ENCODE data around the gene GRB2.
"Not testable (repeated sequence)": the region's sequence is repeated elsewhere in the genome, so short reads cannot be mapped to it uniquely, and the experiment has no call there.

GRB2 gene

DNA sequence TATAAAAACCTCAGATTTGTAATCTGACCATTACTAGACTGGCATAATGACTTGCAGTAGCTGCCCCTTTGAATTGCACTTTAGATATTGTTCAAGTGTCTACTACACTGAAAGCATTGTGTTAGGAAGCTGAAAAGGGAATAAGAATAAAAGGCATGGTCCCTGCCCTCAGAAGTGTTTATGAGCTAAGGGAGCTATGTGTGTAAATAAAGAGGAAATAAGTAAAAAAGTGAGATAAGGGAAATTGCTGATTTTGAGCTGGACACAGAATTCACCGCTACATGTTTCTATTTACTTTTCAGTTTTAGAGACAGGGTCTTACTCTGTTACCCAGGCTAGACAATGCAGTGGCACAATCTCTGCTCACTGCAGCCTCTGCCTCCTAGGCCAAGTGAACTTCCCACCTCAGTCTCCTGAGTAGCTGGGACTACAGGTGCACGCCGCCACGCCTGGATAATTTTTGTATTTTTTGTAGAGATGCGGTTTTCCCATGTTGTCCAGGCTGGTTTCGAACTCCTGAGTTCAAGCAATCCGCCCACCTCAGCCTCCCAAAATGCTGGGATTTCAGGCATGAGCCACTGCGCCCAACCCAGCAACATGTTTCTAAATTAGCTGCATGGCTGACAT lies 57.0 kb downstream of the GRB2 start:
- no peak for DNase-seq

DNA sequence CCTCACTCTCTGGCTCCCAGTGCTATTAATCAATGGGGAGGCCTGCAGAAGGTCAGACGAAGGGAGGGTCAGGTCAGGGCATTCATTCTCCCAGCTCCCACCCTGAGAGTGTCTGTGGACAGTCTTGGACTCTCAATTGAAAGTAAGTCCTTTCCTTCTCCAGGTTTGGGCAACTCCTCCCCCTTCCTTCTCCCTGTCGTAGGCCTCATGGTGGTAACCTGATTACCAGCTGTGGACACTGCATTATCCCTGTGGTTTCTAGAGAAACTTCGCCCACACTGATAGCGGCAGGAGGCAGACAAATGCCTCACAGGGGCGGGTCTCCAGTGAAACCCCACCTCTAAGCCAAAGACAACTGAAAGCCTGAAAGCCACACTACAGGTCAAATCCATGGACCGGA lies 58.6 kb downstream of the GRB2 start:
- DNase-seq: no peak

DNA sequence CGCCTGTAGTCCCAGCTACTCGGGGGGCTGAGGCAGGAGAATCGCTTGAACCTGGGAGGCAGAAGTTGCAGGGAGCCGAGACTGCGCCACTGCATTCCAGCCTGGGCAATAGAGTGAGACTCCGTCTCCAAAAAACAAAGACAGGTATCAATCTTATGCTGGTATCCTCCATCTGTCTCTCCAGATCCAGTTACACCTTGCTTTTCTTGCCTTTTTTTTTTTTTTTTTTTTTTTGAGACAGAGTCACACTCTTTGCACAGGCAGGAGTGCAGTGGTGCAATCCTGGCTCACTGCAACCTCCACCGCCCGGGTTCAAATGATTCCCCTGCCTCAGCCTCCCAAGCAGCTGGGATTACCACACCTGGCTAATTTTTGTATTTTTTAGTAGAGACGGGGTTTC lies 59.1 kb downstream of the GRB2 start:
- DNase-seq: not testable (repeated sequence)

DNA sequence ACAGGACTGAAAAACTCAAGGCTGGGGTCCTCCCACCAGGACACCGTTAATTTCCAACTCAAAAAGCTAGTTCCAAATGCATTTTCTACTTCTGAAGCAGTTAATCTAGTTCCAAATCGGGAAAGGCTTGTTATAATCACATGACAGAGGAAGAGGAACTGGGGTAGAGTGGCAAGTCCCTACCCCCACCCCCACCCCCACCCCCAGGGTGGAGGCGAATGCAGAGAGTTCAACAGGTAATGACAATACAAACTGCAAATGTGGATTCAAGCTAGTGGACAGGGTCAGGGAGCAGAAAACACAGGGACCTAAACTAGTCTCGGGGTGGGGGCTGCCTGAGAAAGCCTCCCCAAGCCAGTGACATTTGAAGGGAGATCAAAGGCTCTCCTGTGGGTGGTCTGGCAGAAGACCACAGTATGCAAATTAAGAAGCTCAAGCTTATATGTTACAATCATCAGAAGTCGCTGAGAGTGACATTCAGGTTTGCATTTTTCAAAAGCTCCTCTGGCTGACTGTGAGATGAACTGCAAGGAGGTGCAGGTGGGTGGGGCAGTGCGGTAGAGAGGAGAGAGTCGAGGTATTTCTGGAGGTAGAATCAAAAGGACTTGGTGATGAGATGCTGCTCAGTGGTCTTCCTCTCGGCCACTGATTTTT lies 59.8 kb downstream of the GRB2 start:
- DNase-seq: no peak

DNA sequence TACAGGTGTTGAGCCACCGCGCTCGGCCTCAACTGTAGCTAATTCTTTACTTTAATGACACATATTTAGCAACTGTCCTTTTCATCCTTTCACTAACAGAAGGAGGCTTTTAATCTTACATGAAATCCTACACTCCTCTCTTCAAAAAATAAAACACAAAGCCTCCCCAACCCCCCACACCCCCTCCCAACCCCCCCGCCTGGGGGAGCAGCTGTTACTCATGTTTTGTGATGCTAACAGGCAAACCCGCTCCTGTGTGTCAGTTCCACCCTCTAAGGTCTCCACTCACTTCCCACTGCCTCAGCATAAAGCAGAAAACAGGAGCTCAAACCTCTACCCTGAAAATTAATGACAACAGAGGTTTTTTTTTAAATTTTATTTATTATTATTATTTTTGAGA lies 60.8 kb downstream of the GRB2 start:
- DNase-seq: no peak

DNA sequence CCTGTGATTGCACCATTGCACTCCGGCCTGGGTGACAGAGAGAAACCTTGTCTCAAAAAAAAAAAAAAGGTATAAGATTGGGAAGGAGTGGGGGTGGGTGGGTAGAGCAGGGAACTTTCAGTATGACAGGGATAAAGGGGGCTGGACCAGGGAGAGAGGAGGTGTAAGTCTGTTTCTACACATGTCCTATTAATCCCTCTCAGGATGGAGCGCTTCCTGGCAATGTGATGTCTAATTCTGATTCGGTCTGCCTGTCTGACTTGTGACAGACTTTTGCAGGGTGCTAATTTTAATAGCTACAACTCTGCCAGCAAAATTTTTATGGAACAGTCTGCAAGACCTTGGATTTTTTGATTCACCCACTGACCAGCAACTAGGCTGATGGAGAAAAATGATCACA lies 62.5 kb downstream of the GRB2 start:
- DNase-seq: no peak

DNA sequence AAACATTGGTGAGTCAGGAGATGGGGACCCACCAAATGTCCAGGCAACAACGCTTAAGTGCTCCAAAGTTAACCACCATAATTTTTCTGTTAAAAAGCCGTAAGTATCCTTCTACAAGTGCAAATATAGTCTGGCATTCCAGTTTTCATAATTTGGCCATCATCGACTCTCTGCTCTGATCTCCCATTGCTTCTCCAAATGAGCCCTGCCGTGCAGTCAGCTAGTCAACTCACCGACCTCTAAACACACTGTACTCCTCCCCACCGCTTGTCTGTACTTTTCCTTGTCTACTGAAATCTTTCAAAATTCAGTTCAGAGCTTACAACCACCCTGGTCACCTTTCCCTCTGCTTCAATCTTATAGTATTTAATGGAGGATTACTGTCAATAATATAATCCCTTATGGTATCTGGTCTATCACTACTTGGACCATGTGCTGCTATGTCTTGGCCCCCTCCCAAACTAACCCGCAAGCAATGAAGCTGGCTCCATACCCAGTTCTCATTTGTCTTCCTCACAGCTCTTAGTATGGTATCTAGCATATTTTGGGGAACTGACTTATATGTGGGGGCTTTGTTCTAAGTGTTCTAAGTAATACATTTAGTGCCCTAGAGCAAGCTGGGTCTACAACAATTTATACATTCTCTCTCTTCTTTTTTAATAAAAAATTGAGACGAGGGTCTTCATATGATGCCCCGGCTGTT lies 63.5 kb downstream of the GRB2 start:
- no peak for DNase-seq

DNA sequence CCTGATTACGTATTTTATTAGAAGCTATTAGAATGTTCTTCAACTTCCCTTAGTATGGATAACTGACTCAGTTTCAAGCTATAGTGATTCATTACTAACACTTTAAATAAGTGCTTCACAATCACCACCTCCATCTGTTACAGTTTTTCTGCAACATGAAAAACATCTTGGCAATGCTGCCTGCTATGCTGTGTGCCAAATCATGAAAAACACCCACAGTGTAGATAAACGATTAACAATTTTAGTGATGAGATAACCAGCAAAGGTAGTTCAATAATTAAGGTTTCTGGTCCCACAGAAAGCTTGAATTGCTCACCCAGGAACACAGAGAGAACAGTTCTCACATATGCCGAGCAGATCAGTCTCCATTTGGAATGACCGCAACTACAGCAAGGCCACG lies 64.8 kb downstream of the GRB2 start:
- no peak for DNase-seq

DNA sequence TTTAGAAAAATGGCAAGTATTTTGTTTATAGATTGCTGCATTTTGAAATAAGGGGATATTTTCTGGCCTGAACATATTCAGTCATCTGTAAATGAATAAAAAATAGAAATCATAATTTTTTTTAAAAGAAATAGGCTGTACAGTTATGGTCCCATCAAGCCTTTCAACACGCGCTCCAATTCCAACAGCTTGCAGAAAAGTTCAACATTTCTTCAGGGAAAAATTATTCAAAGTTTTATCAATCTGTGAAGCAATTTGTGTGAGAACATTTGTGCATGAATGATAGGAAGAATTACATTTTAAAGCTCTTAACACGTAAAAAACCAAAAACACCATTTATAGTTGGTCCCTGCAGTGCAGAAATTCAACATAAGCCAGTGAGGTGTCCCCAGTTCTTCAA lies 65.5 kb downstream of the GRB2 start:
- no peak for DNase-seq

DNA sequence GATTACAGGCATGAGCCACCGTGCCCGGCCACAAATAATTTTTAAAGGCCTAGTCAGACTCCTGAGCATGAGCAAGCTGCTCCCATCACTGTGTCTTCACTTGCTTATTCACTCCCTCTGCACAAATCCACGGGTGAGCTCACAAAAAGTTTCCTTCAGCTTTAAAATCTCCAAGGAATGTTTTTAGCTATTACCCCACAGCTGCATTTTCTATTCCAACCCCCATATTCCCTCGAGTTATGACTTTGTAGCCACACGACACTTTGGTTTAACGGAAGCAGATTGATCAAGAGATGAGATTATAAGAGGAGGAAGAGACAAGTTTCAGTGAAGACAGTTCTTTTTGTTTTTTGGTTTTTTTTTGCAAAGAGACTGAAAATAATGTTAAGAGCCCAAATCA lies 67.1 kb downstream of the GRB2 start:
- DNase-seq: no peak

DNA sequence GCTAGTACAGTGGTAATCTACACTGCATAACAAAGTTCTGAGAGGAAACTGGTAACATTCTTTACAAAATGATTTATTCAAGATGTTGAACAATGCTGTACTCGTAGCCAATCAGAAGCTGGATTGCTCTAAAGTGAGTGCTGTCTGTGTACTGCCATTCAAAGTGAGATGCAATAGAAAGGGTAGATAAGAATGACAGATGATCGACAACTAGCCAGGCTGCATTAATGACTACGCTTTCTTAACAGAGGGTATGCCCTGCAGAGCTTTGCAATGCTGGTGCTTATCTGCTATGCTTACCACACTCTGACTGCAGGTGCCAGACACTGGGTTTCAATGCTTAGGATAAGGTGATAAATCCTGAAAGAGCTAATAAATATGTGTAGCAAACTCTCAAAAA lies 70.2 kb downstream of the GRB2 start:
- no peak for DNase-seq

DNA sequence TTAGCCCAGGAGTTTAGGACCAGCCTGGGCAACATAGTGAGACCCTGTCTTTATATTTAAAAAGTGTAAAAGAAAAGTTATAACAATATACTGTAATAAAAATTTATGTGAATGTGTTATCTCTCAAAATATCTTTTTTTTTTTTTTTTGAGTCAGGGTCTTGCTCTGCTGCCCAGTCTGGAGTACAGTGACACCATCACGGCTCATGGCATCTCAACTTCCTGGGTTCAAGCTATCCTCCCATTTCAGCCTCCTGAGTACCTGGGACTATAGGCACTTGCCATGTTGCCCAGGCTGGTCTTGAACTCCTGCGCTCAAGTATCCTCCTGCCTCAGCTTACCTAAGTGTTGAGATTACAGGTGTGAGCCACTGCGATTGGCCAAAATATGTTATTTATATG lies 70.8 kb downstream of the GRB2 start:
- no peak for DNase-seq

DNA sequence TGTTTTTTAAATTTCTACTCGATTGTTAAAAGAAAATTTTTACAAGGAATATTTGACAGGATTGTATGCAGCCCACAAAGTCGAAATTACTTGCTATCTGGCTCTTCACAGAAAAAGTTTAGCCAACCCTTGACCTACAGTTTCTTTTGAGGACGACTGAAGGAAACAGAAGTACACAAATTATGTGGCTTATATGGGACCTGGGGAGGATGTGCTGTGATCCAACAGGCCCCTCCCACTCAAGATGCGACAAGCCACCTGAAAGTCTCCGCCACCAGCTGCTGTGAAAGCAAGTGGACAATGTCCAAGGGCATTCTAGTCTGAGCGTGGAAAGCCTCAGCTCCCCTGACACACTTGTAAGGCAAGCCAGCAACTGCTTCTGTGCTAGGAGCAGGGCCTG lies 73.8 kb downstream of the GRB2 start:
- DNase-seq: no peak

DNA sequence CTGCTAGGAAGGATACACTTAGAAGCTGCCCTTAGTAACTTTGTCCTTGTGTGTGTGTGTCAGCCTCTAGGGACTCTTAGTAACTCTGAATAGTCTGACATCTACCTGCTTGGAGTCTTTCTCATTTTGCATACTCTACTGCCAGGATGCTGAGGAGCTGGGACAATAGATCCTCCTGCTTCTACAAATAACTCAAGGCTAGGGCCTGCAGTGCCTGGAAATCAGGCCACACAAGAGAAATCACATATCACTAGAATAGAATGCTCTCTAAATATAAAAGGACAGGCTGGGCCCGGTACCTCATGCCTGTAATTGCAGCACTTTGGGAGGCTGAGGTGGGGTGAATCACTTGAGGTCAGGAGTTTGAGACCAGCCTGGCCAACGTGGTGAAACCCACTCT lies 77.7 kb downstream of the GRB2 start:
- DNase-seq: no peak

DNA sequence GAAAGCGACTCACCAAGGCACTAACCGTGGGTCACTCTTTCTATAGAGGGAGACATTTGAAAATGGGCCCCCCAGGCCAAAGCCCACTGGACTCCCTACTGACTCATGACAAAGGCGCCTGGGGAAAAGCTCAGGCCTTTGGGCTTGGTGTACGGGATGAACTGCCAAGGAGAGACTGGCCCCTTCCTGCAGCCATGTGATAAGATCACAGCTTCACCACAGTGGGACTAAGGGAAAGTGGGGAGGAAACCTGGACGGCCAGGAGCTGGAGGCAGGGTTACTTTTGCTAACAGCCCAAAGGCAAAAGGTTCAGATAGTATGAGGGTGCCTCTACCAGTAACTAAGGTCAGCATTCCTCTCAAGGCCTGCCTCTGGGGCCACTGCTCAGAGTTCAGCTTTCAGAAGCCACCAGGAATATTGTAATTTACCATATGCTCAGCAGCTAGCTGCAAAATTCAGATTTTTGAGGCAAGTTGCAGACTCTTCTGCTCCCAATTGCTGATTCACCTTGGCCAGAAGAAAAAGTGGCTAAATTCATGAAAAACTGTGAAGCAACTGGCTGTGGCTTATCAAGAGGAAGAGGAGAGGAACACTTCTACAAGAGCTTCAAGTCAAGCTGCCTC lies 79.1 kb downstream of the GRB2 start:
- DNase-seq: no peak

DNA sequence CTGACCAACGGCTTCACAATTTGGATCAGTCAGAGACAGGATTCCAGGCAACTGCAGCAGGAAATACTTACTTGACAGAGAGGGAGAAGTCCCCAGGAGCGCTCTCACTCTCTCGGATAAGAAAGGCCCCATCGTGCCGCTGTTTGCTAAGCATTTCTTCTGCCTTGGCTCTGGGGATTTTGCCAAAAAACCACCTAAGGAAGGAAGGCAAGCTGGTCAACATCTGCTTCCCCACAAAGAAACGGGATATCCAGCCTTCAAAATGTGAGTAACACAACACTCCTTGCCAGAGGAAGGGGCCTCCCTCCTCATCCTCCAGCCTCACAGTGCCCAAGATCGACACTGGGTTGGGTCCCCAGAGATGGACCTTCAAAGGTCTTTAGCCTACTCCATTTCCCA lies 79.7 kb downstream of the GRB2 start:
- no peak for DNase-seq

DNA sequence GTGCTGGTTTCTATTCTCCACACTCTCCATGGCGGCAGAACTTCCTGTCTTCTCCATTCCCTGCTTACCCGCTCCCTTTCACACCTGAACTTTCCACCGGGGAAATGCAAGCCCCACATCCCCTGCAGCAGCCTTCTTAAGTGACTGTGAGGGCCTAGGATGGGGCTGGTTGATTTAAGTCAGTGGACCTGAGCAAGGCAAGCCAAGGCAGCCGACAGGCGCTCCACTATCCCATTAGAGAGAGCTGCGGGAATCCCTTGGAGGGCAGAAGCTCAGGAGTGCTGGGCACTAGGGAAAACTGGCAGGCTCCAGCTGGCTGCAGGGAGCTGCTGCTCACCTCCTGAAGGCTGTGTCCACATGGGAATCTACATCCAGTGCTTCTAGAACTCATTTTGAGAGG lies 80.1 kb downstream of the GRB2 start:
- DNase-seq: no peak

DNA sequence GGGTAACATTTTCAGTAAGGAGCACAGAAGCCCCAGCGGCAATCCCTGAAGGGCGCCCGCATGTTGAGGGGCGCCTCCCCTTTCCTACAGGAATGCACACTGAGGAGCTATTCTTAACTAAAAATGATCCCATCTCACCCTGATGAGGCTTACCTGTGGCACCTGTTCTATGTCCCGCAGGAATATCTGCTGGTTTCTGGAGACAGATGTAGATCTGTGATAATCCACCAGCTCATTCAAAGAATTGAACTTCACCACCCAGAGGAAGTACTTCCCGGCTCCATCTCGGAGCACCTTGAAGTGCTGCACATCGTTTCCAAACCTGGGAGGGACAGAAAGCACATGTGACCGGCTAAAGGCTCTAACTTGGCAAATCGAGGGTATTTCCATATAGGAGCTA lies 84.0 kb downstream of the GRB2 start:
- DNase-seq: no peak

DNA sequence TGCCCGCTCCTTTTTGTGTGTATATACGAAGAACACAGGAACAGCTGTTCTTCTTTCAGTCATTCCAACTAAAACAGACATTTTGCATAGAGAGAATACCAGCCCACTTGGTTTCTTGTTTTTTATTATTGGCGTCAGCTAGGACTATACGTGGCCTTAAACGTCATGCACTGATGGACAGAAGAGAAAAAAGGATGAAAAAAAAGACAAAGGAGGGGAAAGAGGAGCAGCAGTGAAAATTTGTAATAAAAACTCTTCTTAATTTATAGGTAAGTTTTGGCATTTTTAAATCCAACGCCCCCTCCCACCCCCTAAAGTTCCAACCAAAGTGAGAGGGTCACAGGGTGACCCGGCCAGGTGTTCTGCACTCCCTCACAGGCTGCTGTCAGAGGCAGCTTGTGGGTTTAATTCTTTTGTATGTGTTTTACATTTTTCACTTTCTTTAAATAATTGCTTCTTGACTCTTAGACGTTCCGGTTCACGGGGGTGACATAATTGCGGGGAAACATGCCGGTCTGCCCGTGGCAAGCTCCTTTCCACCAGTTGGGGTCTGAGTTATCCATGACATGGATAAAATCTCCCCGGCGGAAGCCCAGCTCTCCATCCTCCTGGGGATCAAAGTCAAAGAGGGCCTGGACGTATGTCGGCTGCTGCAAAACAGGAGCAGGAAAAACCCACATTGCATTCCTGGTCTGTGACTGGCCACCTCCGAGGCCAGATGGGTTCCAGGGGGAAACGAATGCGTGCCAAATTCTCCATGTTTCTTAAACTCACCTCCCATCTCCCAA lies 85.4 kb downstream of the GRB2 start:
- DNase-seq: no peak

DNA sequence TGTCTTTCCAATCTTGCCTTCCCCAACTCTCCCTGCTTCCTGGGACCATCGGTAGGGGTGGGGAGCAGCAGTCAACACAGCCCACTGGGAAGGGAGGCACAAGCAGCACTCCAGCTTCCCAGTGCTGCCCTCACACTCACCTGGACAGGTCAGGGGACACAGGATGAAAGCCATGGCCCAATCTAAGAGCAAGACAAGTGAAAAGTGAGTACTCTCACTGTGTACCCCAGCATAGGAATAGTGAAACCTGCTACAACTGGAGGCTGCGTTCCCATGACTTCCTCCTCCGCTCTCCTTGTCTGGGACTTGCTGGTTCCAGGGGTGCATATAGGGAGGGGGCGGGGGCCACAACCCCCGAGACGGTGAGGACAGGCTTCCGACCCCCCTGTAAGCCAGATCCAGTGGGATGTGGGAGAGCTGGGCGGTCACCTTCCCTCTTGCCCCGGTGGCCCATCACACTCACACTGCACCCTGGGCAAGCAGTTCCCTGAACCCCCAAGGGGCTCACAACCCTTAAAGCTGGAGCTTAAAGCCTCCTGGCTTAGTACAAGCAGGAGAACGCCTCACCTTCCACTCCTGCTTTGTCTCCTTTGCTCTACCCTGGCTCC lies 86.8 kb downstream of the GRB2 start:
- no peak for DNase-seq

DNA sequence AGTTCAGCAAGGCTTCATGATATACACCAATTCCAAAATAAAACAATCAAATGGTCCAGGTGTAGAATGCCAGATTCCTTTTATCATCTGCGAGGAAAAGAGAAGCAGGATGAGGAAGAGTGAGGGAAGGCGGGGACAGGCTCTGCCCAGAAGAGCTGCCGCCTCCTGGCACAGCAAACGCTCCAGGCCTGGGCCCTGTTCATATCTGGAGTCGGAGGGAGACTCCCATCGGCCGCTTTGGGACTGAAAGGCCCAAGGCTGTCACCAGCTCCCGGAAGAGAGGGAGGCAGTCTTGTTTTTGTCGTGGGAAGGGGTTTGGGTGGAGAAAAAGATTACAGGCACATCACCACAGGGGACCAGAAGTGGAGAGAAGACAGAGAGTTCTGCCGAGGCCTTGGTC lies 87.3 kb downstream of the GRB2 start:
- DNase-seq: no peak

DNA sequence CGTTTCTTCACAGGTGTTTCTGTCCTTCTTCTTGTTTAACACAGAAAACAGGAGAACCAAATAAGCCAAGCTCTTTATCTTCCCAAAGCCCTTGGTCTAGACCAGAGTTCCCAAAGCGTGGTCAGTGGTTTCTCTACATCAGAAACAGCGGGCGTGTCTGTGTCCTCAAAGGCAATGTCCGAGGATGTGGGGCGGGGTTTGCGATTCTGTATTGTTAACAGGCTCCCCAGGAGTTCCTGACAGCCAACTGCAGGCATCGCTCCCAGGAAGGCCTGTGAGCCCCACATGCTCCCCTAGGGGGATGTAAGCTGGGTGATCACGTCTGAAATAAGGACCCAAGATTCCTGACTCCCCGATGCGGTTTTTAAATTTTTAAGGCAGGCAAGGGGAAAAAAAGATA lies 87.8 kb downstream of the GRB2 start:
- DNase-seq: no peak

DNA sequence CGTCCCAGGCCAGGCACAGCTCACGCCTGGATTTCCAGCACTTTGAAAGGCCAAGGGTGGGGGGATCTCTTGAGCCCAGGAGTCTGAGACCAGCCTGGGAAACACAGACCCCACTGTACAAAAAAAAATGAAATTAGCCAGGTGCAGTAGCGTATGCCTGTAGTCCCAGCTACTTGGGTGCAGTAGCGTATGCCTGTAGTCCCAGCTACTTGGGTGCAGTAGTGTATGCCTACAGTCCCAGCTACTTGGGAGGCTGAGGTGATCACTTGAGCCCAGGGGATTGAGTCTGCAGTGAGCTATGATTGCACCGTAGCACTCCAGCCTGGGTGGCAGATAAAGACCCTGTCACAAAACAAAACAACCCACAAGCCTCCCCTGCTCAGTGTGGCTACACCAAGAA lies 89.2 kb downstream of the GRB2 start:
- no peak for DNase-seq
